ENCODE measurements around the gene PDXDC1. TPM values are rescaled to one million over a fixed set of nuclear protein-coding genes. Genes with fewer than 3 reads are reported as not detected.
"Not testable (repeated sequence)": the region's sequence is repeated elsewhere in the genome, so short reads cannot be mapped to it uniquely, and the experiment has no call there.

Gene PDXDC1
- total RNA-seq, 2 experiments from 2014 or later: 53.7 to 55.6 TPM

DNA sequence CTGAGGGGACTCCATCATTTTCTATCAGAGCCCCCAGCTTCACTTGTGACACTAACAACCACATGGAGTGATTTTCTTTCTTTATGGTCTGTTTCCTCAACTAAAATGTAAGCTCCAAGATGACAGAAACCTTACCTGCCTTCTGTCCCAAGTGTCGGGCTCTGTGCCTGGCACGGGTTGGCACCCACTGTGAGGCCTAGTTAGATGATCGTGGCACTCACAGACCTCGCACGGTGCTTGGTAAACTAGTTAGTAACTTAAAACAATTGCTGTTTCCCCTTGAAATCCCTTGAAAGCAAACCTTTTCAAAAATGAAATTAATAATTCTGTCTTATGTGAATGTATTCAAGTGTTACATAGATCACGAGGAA, 53.5 kb downstream of the PDXDC1 start:
- POLR2A ChIA-PET; H3K27ac Mint-ChIP-seq; H3K27me3 Mint-ChIP-seq; H3K9me3 Mint-ChIP-seq; CTCF ChIA-PET; H3K4me3 Mint-ChIP-seq; intact Hi-C loops (cut with micrococcal nuclease); DNase-seq; H3K4me1 Mint-ChIP-seq (ENCODE audit: low read depth): not testable (repeated sequence)
- H3K36me3 Mint-ChIP-seq: peaks cover 38% of the 10 kb centered on the region

DNA sequence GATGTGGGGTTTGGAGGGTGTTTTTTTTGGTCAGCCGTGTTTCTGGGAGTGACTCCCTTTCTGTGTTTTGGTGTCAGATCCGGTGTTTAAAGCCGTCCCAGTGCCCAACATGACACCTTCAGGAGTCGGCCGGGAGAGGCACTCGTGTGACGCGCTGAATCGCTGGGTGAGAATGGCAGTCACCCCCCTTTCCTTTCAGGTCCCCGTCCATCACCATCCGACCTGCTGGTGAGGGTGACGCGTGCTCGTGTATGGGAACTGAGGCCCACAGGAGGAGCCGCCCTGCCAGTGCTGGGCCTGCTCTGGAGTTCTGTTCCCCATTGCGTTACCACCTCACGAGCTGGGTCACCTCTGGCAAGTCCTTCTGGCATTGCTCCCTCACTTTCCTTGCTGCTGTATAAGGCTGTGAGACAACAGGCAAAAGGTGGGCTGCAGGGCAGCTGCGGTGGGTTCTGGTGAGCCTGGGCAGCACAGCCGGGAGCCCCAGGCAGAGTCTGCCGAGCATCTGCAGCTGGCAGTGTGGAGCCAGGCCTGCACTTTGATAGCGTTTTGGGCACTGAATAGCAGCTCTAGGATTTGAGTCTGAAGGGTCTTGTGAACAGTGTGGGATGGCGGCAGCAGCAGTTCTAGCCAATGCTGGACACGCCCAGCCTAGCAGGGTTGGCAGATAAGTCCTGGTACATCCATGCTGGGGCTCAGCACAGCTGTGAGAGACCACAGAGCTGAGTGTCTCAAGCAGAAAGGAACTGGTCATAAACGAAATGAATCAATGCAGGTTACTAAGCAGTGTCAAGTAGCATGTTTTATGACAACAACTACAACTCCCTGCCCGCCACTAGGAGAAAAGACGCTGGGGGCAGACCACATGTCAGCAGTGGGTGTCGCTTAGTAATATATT, 54.2 kb downstream of the PDXDC1 start:
- H3K9me3 Mint-ChIP-seq; POLR2A ChIA-PET; H3K27ac Mint-ChIP-seq; DNase-seq; H3K4me1 Mint-ChIP-seq (ENCODE audit: low read depth); intact Hi-C loops (cut with micrococcal nuclease); H3K4me3 Mint-ChIP-seq; CTCF ChIA-PET; H3K27me3 Mint-ChIP-seq: not testable (repeated sequence)
- H3K36me3 Mint-ChIP-seq: peaks cover 43% of the 10 kb centered on the region

DNA sequence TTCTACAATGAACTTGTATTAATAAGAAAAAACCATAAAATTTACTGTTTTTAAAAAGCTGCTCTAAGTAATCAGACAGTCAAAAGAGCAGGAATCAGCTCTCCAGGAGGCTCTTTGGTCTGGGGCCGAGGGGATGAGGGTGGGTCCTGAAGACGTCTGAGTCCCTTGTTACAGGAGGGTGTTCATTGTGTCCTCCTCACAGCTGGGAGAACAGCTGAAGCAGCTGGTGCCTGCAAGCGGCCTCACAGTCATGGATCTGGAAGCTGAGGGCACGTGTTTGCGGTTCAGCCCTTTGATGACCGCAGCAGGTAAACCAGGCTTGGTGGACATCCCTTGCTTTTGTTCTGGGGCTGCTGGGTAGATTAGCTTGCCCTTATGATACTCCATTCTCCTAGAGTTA, 54.9 kb downstream of the PDXDC1 start:
- peaks cover 41% of the 10 kb centered on the region for H3K36me3 Mint-ChIP-seq
- POLR2A ChIA-PET, CTCF ChIA-PET: not testable (repeated sequence)

DNA sequence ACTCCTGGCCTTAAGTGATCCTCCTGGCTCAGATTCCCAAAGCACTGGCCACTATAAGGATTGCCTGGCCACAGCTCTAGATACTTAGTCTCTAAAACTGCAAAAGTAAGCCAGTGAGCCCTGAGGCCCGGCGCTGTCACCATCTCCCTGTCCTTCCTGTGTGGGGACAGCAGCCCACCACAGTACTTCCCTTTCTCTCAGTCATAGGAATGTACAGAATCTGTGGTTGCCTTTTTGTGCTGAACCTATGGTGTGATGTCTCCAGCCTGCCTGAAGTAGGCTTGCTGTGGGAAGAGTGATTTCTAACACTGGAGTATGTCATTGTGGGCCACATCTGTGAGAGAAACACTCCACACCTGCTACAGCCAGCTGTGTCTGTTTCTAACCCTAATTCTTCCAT, 56.4 kb downstream of the PDXDC1 start:
- H3K36me3 Mint-ChIP-seq: peaks cover 40% of the 10 kb centered on the region
- no peak overlapping the region for H3K4me3 Mint-ChIP-seq
- intact Hi-C loops (cut with micrococcal nuclease): no loop called here
- POLR2A ChIA-PET: no interaction called here
- H3K27me3 Mint-ChIP-seq: no peaks in the 10 kb centered on the region
- no peaks in the 10 kb centered on the region for H3K9me3 Mint-ChIP-seq
- no peak overlapping the region for H3K27ac Mint-ChIP-seq
- DNase-seq: no peak
- peaks cover 9% of the 10 kb centered on the region for H3K4me1 Mint-ChIP-seq (ENCODE audit: low read depth)
- CTCF ChIA-PET: no interaction called here

More for the DNA sequence above, 54.9 kb downstream of the PDXDC1 start:
- H3K27me3 Mint-ChIP-seq; H3K4me1 Mint-ChIP-seq (ENCODE audit: low read depth); H3K4me3 Mint-ChIP-seq; DNase-seq; intact Hi-C loops (cut with micrococcal nuclease); H3K27ac Mint-ChIP-seq; H3K9me3 Mint-ChIP-seq: not testable (repeated sequence)

DNA sequence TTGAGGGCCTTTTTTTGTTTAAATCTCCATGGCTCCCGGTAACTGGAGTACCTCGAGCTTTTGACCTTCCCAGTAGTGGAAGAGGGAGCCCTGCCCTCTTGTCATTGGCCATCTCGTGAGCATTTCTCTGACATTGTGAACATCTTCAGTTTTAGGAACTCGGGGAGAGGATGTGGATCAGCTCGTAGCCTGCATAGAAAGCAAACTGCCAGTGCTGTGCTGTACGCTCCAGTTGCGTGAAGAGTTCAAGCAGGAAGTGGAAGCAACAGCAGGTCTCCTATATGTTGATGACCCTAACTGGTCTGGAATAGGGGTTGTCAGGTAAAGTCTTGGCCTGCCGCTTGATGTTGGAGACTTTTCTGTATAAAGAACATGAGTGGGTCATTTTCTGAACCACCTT, 56.8 kb downstream of the PDXDC1 start:
- H3K27ac Mint-ChIP-seq: peak overlapping the region; percentile 3
- H3K36me3 Mint-ChIP-seq: peaks cover 42% of the 10 kb centered on the region
- intact Hi-C loops (cut with micrococcal nuclease): no loop called here

DNA sequence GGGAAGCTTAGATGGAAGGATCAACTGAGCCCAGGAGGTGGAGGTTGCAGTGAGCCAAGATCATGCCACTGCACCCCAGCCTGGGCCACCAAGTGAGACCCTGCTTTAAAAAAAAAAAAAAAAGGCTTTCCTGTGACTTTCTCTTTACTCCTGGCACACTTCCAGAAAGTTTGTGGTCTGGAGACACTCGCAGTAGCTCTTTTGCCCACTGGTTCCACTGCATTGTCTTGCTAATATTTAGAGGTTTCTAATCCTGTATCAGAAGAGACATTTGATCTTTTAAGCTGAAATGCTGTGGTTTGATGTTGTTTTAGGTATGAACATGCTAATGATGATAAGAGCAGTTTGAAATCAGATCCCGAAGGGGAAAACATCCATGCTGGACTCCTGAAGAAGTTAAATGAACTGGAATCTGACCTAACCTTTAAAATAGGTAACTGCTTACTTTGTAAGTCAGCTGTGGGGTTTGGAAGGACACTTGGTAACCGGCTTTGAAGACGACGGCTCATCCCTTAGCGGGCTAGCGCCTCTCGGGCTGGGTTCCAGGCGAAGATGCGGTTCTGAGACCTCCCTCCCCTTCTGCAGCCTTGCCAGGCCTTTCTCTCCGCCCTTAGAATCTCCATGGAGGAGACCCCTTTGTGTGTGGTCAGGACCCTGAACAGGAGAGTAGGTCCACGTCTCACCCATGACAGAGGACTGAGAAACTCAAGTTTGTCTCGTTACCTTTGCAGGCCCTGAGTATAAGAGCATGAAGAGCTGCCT, 57.9 kb downstream of the PDXDC1 start:
- Mint-ChIP-seq H3K9me3 (no peaks in the 10 kb centered on the region), H3K4me1 (ENCODE audit: low read depth) (peaks cover 9% of the 10 kb centered on the region), H3K27ac (no peak overlapping the region), H3K4me3 (no peak overlapping the region), H3K36me3 (peaks cover 43% of the 10 kb centered on the region), H3K27me3 (no peaks in the 10 kb centered on the region)
- ChIA-PET POLR2A (no interaction called here), CTCF (interaction anchor here (0.5 kb wide), 1 partner anchor 907 kb away, joined by 3 read pairs; no protein-coding TSS in a partner anchor)
- no peak for DNase-seq
- intact Hi-C loops (cut with micrococcal nuclease): no loop called here

More for the DNA sequence above, 56.8 kb downstream of the PDXDC1 start:
- Mint-ChIP-seq H3K4me3 (no peak overlapping the region), H3K9me3 (no peaks in the 10 kb centered on the region), H3K4me1 (ENCODE audit: low read depth) (peaks cover 9% of the 10 kb centered on the region), H3K27me3 (no peaks in the 10 kb centered on the region)
- CTCF ChIA-PET: no interaction called here
- no peak for DNase-seq
- POLR2A ChIA-PET: no interaction called here

DNA sequence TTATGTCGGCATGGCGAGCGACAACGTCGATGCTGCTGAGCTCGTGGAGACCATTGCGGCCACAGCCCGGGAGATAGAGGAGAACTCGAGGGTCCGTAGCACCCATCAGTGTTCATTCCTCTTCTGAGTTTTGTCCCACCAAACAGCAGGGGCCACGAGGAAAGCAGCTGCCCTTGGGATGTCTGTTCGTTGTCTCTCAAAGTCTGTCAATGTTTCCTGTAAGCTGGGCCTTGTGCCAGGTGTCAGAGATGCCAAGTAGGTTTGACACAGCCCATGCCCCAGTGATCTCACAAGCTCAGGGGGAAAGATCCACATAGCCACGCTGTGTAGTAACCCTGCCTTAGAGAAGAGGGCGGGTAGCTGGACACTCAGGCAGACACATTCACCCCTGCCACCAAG, 58.5 kb downstream of the PDXDC1 start:
- Mint-ChIP-seq H3K9me3 (no peaks in the 10 kb centered on the region), H3K27ac (no peak overlapping the region), H3K4me1 (ENCODE audit: low read depth) (peaks cover 9% of the 10 kb centered on the region), H3K27me3 (no peaks in the 10 kb centered on the region), H3K36me3 (peaks cover 43% of the 10 kb centered on the region), H3K4me3 (no peak overlapping the region)
- ChIA-PET POLR2A (no interaction called here), CTCF (interaction anchor here (0.5 kb wide), 1 partner anchor 906 kb away, joined by 3 read pairs; no protein-coding TSS in a partner anchor)
- intact Hi-C loops (cut with micrococcal nuclease): no loop called here
- no peak for DNase-seq

DNA sequence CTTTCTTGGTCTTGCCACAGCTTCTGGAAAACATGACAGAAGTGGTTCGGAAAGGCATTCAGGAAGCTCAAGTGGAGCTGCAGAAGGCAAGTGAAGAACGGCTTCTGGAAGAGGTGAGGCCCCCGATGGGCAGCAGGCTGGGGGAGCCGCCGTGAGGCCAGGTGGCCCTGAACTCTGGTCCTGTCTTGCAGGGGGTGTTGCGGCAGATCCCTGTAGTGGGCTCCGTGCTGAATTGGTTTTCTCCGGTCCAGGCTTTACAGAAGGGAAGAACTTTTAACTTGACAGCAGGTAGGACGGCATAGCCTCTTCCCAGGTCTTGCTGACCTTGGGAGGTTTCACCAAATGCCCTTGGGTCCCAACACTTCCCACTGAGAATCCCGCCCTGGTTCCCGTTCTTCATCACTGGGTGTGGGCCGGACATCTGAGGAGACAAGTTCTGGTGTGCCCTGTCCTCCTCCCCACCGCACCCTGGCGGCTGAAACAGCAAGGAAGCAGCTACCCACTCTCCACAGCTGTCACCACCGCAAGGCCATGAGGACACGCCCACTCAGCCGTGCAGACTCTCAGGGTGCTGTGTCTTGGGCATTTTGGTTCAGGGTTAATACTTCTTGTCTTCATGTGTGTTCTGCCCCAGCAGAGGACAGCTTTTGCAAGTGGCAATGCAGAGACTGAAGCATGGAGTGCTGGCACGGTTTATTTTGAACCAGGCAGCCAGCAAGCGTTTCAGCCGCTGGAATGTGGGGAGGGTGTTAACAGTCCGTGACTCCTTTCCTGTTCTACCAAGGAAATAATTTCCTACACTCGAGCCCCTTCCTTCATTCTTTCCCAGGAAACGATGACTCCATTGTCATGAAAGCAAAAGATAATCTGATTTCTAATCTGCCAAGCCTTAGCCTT, 59.7 kb downstream of the PDXDC1 start:
- H3K9me3 Mint-ChIP-seq: no peaks in the 10 kb centered on the region
- H3K36me3 Mint-ChIP-seq: peaks cover 44% of the 10 kb centered on the region
- CTCF ChIA-PET: no interaction called here
- POLR2A ChIA-PET: no interaction called here
- no peak overlapping the region for H3K4me3 Mint-ChIP-seq
- intact Hi-C loops (cut with micrococcal nuclease): no loop called here
- H3K27me3 Mint-ChIP-seq: no peaks in the 10 kb centered on the region
- no peak overlapping the region for H3K27ac Mint-ChIP-seq
- DNase-seq: no peak
- peaks cover 9% of the 10 kb centered on the region for H3K4me1 Mint-ChIP-seq (ENCODE audit: low read depth)

DNA sequence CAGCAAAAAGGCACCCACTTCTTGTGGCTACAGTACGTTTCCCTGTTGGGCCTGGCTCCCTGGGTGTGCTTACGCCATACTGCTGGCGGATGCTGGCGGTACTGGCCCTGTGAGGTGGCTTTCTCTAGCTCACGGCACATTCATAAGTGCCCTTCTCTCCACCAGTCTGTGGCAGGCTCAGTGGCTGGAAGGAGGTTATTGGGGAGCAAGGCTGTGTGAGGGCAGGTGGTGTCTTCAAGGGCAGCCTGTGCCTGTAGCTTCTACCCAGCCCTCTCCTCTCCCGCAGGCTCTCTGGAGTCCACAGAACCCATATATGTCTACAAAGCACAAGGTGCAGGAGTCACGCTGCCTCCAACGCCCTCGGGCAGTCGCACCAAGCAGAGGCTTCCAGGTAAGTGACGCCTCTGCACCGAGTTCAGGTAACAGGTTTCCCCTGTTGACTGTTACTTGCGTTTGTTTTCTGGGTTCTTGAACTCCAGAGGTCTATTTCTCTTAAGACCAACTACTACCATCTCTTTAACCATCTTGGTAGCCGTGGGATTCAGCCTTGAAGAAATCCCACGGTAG, 60.4 kb downstream of the PDXDC1 start:
- ChIA-PET CTCF (no interaction called here), POLR2A (no interaction called here)
- H3K9me3 Mint-ChIP-seq: no peaks in the 10 kb centered on the region
- H3K4me3 Mint-ChIP-seq: no peak overlapping the region
- intact Hi-C loops (cut with micrococcal nuclease): no loop called here
- H3K36me3 Mint-ChIP-seq: peaks cover 44% of the 10 kb centered on the region
- H3K27ac Mint-ChIP-seq: no peak overlapping the region
- peaks cover 9% of the 10 kb centered on the region for H3K4me1 Mint-ChIP-seq (ENCODE audit: low read depth)
- H3K27me3 Mint-ChIP-seq: no peaks in the 10 kb centered on the region
- DNase-seq: no peak

DNA sequence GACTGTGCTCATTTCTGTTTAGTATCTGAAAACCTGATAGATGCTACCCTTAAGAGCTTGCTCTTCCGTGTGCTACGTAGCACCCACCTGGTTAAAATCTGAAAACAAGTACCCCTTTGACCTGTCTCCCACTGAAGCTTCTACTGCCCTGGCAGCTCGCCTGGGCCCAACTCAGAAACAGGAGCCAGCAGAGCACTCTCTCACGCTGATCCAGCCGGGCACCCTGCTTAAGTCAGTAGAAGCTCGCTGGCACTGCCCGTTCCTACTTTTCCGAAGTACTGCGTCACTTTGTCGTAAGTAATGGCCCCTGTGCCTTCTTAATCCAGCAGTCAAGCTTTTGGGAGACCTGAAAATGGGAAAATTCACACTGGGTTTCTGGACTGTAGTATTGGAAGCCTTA, 62.2 kb downstream of the PDXDC1 start:
- Mint-ChIP-seq H3K27me3 (no peaks in the 10 kb centered on the region), H3K4me3 (no peak overlapping the region), H3K4me1 (ENCODE audit: low read depth) (peaks cover 2% of the 10 kb centered on the region), H3K27ac (no peak overlapping the region), H3K9me3 (no peaks in the 10 kb centered on the region), H3K36me3 (peaks cover 35% of the 10 kb centered on the region)
- ChIA-PET CTCF (interaction anchor here (1.1 kb wide), 1 partner anchor 20 kb away, joined by 3 read pairs; no protein-coding TSS in a partner anchor), POLR2A (no interaction called here)
- intact Hi-C loops (cut with micrococcal nuclease): no loop called here
- no peak for DNase-seq

DNA sequence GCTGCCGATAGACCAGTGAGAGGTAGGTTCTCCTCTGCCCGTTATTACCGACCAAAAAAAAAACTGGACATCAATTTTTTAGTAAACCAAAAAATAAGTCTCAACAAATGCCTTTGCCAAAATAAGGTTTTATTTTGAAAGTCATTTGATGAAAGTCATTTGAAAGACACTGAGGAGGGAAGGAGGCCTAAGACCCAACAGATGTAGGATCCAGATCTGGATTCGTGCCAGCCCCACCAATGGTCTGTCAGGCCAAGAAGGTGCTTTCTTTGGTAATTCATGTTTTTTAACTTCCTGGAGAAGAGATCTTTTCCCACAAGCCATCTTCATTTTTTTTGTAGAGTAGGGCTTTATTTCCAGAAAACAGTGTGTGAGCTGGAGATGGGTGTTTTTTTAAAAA, 62.9 kb downstream of the PDXDC1 start:
- no peak overlapping the region for H3K27ac Mint-ChIP-seq
- no peaks in the 10 kb centered on the region for H3K4me1 Mint-ChIP-seq (ENCODE audit: low read depth)
- H3K9me3 Mint-ChIP-seq: no peaks in the 10 kb centered on the region
- peaks cover 30% of the 10 kb centered on the region for H3K36me3 Mint-ChIP-seq
- ChIA-PET POLR2A (no interaction called here), CTCF (no interaction called here)
- intact Hi-C loops (cut with micrococcal nuclease): no loop called here
- H3K27me3 Mint-ChIP-seq: no peaks in the 10 kb centered on the region
- no peak for DNase-seq
- no peak overlapping the region for H3K4me3 Mint-ChIP-seq

DNA sequence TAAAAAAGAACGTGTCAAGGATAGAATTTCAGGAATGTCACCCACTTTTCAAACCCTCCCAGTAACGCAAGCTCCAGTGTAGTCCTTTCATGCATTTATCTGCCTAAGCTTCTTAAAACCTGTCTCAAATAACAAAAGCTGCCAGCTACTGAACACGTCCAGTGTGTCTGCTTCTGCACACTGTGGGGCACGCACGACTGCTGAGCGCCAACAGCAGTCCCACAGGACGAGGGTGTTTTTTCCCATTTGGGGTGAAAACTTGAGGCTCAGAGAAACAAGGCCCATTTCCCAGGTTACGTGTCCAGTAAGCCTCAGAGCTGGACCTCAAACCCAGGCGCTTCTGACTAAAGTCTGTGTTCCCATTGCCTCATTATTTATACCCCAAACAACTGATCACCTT, 63.9 kb downstream of the PDXDC1 start:
- no peak overlapping the region for H3K27ac Mint-ChIP-seq
- no peak for DNase-seq
- H3K4me1 Mint-ChIP-seq (ENCODE audit: low read depth): no peaks in the 10 kb centered on the region
- H3K9me3 Mint-ChIP-seq: no peaks in the 10 kb centered on the region
- H3K27me3 Mint-ChIP-seq: no peaks in the 10 kb centered on the region
- no peak overlapping the region for H3K4me3 Mint-ChIP-seq
- intact Hi-C loops (cut with micrococcal nuclease): no loop called here
- CTCF ChIA-PET: no interaction called here
- H3K36me3 Mint-ChIP-seq: peaks cover 27% of the 10 kb centered on the region
- POLR2A ChIA-PET: no interaction called here

Data from activated CD4-positive, alpha-beta memory T cell treated with anti-CD3 and anti-CD28 coated beads for 36 hours (primary cell).